ENCODE results near the gene TAS2R14.

The TAS2R14 gene

DNA sequence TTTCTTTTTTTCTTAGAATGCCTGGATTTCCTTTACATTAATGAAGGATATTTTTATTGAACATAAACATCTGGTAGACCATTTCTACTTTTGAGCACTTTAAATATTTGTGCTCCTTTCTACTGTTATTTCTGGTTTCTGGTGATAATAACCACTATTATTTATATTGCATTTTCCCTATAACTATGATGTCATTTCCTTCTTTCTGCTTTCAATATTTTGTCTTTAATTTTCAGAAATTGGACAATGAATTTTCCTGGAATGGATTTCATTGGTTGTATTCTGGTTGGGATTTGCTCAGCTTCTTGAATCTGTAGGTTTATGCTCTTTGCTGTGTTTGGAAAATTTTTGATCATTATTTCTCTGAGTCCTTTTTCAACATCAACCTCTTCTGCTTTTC, 49.8 kb downstream of the TAS2R14 start:
- TF ChIP-seq POLR2A (IDR thresholded peaks at IDR 0.05; ENCODE audit: low read depth, low read length), result no peak
- FAIRE-seq (no peak), DNase-seq (ENCODE audit: insufficient read length, low spot score) (no peak)

Data from H54 (cell line).